Kidney epithelial cell (primary cell): Measurements from ENCODE around the gene MERTK. TPM values are rescaled to one million over a fixed set of nuclear protein-coding genes. Genes with fewer than 3 reads are reported as not detected.

Source experiments
- DNase-seq: peaks from one replicate; pipeline ENCODE4 v3.0.0-alpha.2; 2010; ENCODE audit warnings: low read depth
- H3K27me3 ChIP-seq: 2 replicates; pipeline ENCODE4 v1.6.0; 2011; ENCODE audit warnings: low read length; ENCODE audit not compliant: control insufficient read depth, insufficient read depth
- H3K36me3 ChIP-seq: 2 replicates; pipeline ENCODE4 v1.5.1; 2011; ENCODE audit warnings: low read length; ENCODE audit not compliant: control insufficient read depth, insufficient read depth
- H3K4me3 ChIP-seq: 2 replicates; pipeline ENCODE4 v1.5.1; 2011; ENCODE audit warnings: low read depth, mild to moderate bottlenecking, control low read depth, low read length
- total RNA-seq: library from RNA; depleted of rRNA; stranded (reverse); fragments of >200 nt; gene quantifications from 2 replicates; pipeline ENCODE4 v1.2.3, GENCODE V29; 2015
- TF ChIP-seq, protein P1 (sequence below): IDR thresholded peaks from 2 replicates; pipeline ENCODE4 v1.5.1; 2011; ENCODE audit warnings: mild to moderate bottlenecking, moderate library complexity, low read length, control low read depth, inconsistent platforms; ENCODE audit not compliant: insufficient read depth, poor library complexity, severe bottlenecking

MERTK gene
- total RNA-seq, 1 donor from 2014 or later, result 4.1 TPM

DNA sequence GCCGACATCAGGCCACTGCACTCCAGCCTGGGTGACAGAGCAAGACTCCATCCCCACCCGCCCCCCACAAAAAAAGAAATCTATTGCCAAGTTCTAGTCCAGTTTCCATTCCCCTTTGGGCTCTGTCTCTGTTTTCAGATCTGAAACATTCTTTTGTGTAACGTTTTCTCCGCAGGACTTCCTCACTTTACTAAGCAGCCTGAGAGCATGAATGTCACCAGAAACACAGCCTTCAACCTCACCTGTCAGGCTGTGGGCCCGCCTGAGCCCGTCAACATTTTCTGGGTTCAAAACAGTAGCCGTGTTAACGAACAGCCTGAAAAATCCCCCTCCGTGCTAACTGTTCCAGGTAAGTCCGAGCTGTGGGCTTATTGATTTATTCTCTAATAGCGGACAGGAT is 48.8 kb downstream of the MERTK start:
- TF ChIP-seq, protein P1, sequence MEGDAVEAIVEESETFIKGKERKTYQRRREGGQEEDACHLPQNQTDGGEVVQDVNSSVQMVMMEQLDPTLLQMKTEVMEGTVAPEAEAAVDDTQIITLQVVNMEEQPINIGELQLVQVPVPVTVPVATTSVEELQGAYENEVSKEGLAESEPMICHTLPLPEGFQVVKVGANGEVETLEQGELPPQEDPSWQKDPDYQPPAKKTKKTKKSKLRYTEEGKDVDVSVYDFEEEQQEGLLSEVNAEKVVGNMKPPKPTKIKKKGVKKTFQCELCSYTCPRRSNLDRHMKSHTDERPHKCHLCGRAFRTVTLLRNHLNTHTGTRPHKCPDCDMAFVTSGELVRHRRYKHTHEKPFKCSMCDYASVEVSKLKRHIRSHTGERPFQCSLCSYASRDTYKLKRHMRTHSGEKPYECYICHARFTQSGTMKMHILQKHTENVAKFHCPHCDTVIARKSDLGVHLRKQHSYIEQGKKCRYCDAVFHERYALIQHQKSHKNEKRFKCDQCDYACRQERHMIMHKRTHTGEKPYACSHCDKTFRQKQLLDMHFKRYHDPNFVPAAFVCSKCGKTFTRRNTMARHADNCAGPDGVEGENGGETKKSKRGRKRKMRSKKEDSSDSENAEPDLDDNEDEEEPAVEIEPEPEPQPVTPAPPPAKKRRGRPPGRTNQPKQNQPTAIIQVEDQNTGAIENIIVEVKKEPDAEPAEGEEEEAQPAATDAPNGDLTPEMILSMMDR, result no peak
- H3K4me3 ChIP-seq, result no peak overlapping the region
- H3K27me3 ChIP-seq, result no peaks in the 10 kb centered on the region
- peaks cover 2% of the 10 kb centered on the region for H3K36me3 ChIP-seq
- DNase-seq, result no peak

DNA sequence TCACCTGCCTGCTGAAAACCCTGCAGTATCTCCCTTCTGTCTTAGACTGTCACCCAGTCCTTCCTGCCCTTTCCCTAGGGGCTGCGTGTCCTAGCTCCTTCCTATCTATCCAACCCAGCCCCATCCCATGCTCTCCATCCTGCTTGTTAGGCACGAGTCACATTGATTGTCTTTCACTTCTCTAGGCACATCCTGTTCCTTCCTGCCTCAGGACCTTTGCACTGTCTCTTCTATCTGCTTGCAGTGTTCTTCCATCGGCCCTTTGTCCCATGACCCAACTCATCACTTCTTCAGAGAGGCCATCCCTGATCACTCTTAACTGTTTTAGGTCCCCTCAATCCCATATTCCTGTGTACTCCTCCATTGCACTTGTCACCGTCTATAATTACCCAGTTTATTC is 50.4 kb downstream of the MERTK start:
- H3K27me3 ChIP-seq, result no peaks in the 10 kb centered on the region
- DNase-seq, result no peak
- peaks cover 2% of the 10 kb centered on the region for H3K36me3 ChIP-seq
- TF ChIP-seq, protein P1, result no peak
- no peak overlapping the region for H3K4me3 ChIP-seq

DNA sequence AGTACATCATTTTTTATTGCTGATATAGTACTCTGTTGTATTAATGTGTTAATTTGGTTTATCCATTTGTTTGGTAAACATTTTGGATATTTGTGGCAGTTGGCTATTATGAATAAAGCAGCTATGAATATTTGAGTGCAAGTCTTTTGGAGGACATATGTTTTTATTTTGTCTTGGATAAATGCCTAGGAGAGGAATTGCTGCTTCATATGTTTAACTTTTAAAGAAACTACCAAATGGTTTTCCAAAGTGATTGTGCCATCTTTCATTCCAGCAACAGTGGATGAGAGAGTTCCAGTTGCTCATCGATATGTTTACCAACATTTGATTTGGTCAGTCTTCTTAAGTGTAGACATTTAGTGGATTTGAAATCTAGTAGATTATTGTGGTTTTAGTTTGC is 51.8 kb downstream of the MERTK start:
- no peaks in the 10 kb centered on the region for H3K27me3 ChIP-seq
- DNase-seq, result no peak
- H3K36me3 ChIP-seq, result peaks cover 2% of the 10 kb centered on the region
- no peak overlapping the region for H3K4me3 ChIP-seq
- TF ChIP-seq, protein P1, result no peak

DNA sequence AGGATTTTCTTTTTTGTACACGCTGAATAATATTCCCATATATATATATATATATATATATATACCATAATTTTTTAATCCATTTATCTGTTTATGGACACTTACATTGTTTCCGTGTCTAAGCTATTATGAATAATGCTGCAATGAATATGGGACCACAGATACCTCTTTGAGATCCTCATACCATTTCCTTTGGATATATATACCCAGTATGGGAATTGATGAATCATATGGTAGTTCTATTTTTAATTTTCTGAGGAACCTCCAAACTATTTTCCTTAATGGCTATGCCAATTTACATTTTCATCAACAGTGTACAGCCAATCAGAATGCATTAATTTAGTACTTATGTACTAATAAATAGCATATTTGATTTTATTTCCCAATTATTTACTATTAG is 53.1 kb downstream of the MERTK start:
- TF ChIP-seq, protein P1, result no peak
- no peak for DNase-seq
- Histone ChIP-seq H3K4me3 (no peak overlapping the region), H3K27me3 (no peaks in the 10 kb centered on the region), H3K36me3 (peaks cover 2% of the 10 kb centered on the region)

DNA sequence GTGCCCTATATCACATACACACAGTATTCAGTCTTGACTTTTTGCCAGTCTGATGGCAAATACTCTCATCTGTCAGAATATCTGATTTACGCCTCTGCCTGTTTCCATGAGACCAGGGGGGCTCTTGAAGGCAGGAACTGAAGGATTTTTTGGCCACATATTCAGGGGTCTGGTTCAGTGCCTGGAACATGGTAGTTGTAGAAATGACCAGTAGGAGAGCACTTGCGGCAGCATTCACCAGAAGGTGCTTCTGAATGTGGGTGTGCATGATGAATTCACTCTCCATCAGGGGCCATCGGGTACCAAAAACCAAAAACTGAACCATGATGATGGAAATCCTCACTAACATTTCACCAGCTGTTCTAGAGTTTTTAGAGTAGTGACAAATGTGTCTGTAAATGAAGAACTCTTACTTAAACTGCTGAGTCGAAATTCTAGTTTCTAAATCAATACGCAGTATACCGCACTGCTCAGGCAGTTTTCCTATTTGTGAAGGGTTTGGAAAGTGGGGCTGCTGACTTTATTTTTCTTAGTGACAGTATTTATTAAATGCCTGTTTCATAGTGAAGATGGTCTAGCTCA is 54.6 kb downstream of the MERTK start:
- DNase-seq, result no peak
- Histone ChIP-seq H3K4me3 (no peak overlapping the region), H3K36me3 (peaks cover under 1% of the 10 kb centered on the region), H3K27me3 (no peaks in the 10 kb centered on the region)
- TF ChIP-seq, protein P1, result no peak
